Measurements from ENCODE around the gene PAQR7.

Gene PAQR7

GRCh38 chr1:25906644-25907300 is 31.3 kb upstream of the PAQR7 start:
- Histone ChIP-seq H3K27me3 (ENCODE audit: insufficient read depth, poor library complexity, severe bottlenecking) (no peaks in the 10 kb centered on the region), H3K9me3 (ENCODE audit: severe bottlenecking) (no peaks in the 10 kb centered on the region), H3K27ac (ENCODE audit: poor library complexity, severe bottlenecking) (peak overlapping the region; percentile 77), H3K4me1 (ENCODE audit: insufficient read depth, poor library complexity, severe bottlenecking) (peaks cover 13% of the 10 kb centered on the region), H3K36me3 (ENCODE audit: low read depth) (peaks cover 35% of the 10 kb centered on the region), H3K4me3 (ENCODE audit: severe bottlenecking) (peak overlapping the region; percentile 92)
- ATAC-seq (ENCODE audit: low read depth) (no peak), DNase-seq (ENCODE audit: low spot score) (no peak)
- no peak for TF ChIP-seq CTCF (IDR thresholded peaks at IDR 0.05; ENCODE audit: poor library complexity, severe bottlenecking)

- peak; percentile 83 for ATAC-seq (ENCODE audit: low read depth)
- no peak for TF ChIP-seq CTCF (IDR thresholded peaks at IDR 0.05; ENCODE audit: poor library complexity, severe bottlenecking)
- H3K4me3 ChIP-seq (ENCODE audit: severe bottlenecking): peak within 1 kb of the TSS; percentile 92
- no peaks in the 10 kb centered on the region for H3K9me3 ChIP-seq (ENCODE audit: severe bottlenecking)
- H3K36me3 ChIP-seq (ENCODE audit: low read depth): peaks cover 43% of the 10 kb centered on the region
- H3K27ac ChIP-seq (ENCODE audit: poor library complexity, severe bottlenecking): peak within 1 kb of the TSS; percentile 77
- peaks cover 11% of the 10 kb centered on the region for H3K4me1 ChIP-seq (ENCODE audit: insufficient read depth, poor library complexity, severe bottlenecking)
- DNase-seq (ENCODE audit: low spot score): peak; percentile 95
- no peaks in the 10 kb centered on the region for H3K27me3 ChIP-seq (ENCODE audit: insufficient read depth, poor library complexity, severe bottlenecking)
These were observed 30.5 kb upstream of the PAQR7 start, which contains the start of gene STMN1 for GRCh38 chr1:25905680-25906643. Gene STMN1 (minus strand): TSS chr1:25906419. CDS start chr1:25904676, 1,743 bp downstream.

- H3K27ac ChIP-seq (ENCODE audit: poor library complexity, severe bottlenecking): peak overlapping the region; percentile 77
- H3K9me3 ChIP-seq (ENCODE audit: severe bottlenecking): no peaks in the 10 kb centered on the region
- peak; percentile 96 for DNase-seq (ENCODE audit: low spot score)
- TF ChIP-seq CTCF (IDR thresholded peaks at IDR 0.05; ENCODE audit: poor library complexity, severe bottlenecking): peak; percentile 36
- H3K36me3 ChIP-seq (ENCODE audit: low read depth): peaks cover 50% of the 10 kb centered on the region
- ATAC-seq (ENCODE audit: low read depth): peak; percentile 85
- H3K4me3 ChIP-seq (ENCODE audit: severe bottlenecking): peak overlapping the region; percentile 92
- H3K27me3 ChIP-seq (ENCODE audit: insufficient read depth, poor library complexity, severe bottlenecking): no peaks in the 10 kb centered on the region
- peaks cover 11% of the 10 kb centered on the region for H3K4me1 ChIP-seq (ENCODE audit: insufficient read depth, poor library complexity, severe bottlenecking)
These were observed 29.6 kb upstream of the PAQR7 start for GRCh38 chr1:25904943-25905679.

- no peaks in the 10 kb centered on the region for H3K9me3 ChIP-seq (ENCODE audit: severe bottlenecking)
- H3K4me3 ChIP-seq (ENCODE audit: severe bottlenecking): peak overlapping the region; percentile 92
- H3K36me3 ChIP-seq (ENCODE audit: low read depth): peaks cover 61% of the 10 kb centered on the region
- no peaks in the 10 kb centered on the region for H3K27me3 ChIP-seq (ENCODE audit: insufficient read depth, poor library complexity, severe bottlenecking)
- DNase-seq (ENCODE audit: low spot score) (no peak), ATAC-seq (ENCODE audit: low read depth) (no peak)
- H3K4me1 ChIP-seq (ENCODE audit: insufficient read depth, poor library complexity, severe bottlenecking): peaks cover 11% of the 10 kb centered on the region
- TF ChIP-seq CTCF (IDR thresholded peaks at IDR 0.05; ENCODE audit: poor library complexity, severe bottlenecking): no peak
- H3K27ac ChIP-seq (ENCODE audit: poor library complexity, severe bottlenecking): peak overlapping the region; percentile 77
These were observed 28.5 kb upstream of the PAQR7 start for GRCh38 chr1:25903986-25904385.

All from RWPE2 (cell line).